ENCODE measurements around the gene HOXC10. TPM values are rescaled to one million over a fixed set of nuclear protein-coding genes. Genes with fewer than 3 reads are reported as not detected.
A peak's percentile ranks its signal among the peaks of the same experiment; 100 is the strongest.

HOXC10 gene
- total RNA-seq, 1 donor from 2014 or later = not detected

- no peak overlapping the region for H3K4me3 Mint-ChIP-seq
- POLR2A ChIA-PET = interaction anchor here (0.7 kb wide), 1 partner anchor 22 kb away, joined by 3 read pairs; no protein-coding TSS in a partner anchor
- ATAC-seq (ENCODE audit: low read depth) (no peak), DNase-seq (no peak)
- H3K4me1 Mint-ChIP-seq = peaks cover 21% of the 10 kb centered on the region
- CTCF ChIA-PET = no interaction called here
- no peaks in the 10 kb centered on the region for H3K36me3 Mint-ChIP-seq (ENCODE audit: low read depth)
- TF ChIP-seq, protein P1, sequence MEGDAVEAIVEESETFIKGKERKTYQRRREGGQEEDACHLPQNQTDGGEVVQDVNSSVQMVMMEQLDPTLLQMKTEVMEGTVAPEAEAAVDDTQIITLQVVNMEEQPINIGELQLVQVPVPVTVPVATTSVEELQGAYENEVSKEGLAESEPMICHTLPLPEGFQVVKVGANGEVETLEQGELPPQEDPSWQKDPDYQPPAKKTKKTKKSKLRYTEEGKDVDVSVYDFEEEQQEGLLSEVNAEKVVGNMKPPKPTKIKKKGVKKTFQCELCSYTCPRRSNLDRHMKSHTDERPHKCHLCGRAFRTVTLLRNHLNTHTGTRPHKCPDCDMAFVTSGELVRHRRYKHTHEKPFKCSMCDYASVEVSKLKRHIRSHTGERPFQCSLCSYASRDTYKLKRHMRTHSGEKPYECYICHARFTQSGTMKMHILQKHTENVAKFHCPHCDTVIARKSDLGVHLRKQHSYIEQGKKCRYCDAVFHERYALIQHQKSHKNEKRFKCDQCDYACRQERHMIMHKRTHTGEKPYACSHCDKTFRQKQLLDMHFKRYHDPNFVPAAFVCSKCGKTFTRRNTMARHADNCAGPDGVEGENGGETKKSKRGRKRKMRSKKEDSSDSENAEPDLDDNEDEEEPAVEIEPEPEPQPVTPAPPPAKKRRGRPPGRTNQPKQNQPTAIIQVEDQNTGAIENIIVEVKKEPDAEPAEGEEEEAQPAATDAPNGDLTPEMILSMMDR (IDR thresholded peaks at IDR 0.05) = no peak
- H3K27me3 Mint-ChIP-seq = peaks cover 71% of the 10 kb centered on the region
- intact Hi-C loops (cut with micrococcal nuclease) = no loop called here
- no peak overlapping the region for H3K27ac Mint-ChIP-seq
- H3K9me3 Mint-ChIP-seq = no peaks in the 10 kb centered on the region
Observed at GRCh38 chr12:54011665-54012532, 27.0 kb downstream of the HOXC10 start.

GRCh38 chr12:54012631-54013409 is 27.9 kb downstream of the HOXC10 start:
- peaks cover 70% of the 10 kb centered on the region for H3K27me3 Mint-ChIP-seq
- no peak for ATAC-seq (ENCODE audit: low read depth)
- H3K4me3 Mint-ChIP-seq = no peak overlapping the region
- CTCF ChIA-PET = interaction anchor here (2.0 kb wide), 1 partner anchor 195 kb away, joined by 6 read pairs; no protein-coding TSS in a partner anchor
- no peak overlapping the region for H3K27ac Mint-ChIP-seq
- no peaks in the 10 kb centered on the region for H3K9me3 Mint-ChIP-seq
- no peak for DNase-seq
- intact Hi-C loops (cut with micrococcal nuclease) = no loop called here
- POLR2A ChIA-PET = no interaction called here
- H3K4me1 Mint-ChIP-seq = peaks cover 29% of the 10 kb centered on the region
- TF ChIP-seq, protein P1 (IDR thresholded peaks at IDR 0.05) = no peak
- no peaks in the 10 kb centered on the region for H3K36me3 Mint-ChIP-seq (ENCODE audit: low read depth)

DNA sequence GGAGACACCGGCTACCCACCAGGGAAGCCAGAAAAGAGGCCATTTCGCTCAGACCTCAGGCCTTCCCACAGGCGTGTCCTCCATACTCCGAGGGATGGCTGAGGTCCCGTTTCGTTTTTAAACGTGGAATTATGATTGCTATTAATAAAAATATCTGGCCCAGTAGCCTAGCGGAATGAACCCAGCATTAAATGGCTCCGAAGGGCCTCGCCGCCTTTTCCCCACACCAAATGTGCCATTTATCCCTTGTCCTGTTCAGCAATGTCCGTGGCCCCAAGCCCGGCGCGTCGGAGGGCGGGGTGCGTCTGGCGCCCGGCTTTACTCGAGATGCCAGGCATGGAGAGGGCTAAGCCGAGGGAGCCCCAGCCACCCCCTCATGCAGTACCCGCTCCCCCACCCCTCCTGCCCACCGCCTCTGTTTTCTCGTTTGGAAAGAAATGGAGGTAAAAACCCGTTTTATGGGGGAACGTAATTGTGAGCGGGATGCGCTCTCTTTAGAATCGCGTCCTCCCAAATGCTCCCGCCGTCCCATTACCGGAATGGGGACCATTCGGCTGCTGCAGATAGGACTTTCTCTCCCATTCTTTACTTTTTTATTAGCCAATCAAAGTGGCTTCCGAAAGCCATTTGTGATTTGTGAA is 29.6 kb downstream of the HOXC10 start:
- Mint-ChIP-seq H3K4me1 (peaks cover 31% of the 10 kb centered on the region), H3K27ac (no peak overlapping the region), H3K4me3 (no peak overlapping the region), H3K36me3 (ENCODE audit: low read depth) (no peaks in the 10 kb centered on the region), H3K27me3 (peaks cover 63% of the 10 kb centered on the region), H3K9me3 (no peaks in the 10 kb centered on the region)
- TF ChIP-seq, protein P1 (IDR thresholded peaks at IDR 0.05) = no peak
- ATAC-seq (ENCODE audit: low read depth) = no peak
- no peak for DNase-seq
- CTCF ChIA-PET = interaction anchor here (0.8 to 2.0 kb wide), 3 partner anchors 17 to 193 kb away, joined by 3 to 6 read pairs (median 3); no protein-coding TSS in a partner anchor
- intact Hi-C loops (cut with micrococcal nuclease) = loop anchor here (2.0 kb wide), 1 partner anchor 18 kb away; no protein-coding TSS in a partner anchor
- POLR2A ChIA-PET = no interaction called here

DNA sequence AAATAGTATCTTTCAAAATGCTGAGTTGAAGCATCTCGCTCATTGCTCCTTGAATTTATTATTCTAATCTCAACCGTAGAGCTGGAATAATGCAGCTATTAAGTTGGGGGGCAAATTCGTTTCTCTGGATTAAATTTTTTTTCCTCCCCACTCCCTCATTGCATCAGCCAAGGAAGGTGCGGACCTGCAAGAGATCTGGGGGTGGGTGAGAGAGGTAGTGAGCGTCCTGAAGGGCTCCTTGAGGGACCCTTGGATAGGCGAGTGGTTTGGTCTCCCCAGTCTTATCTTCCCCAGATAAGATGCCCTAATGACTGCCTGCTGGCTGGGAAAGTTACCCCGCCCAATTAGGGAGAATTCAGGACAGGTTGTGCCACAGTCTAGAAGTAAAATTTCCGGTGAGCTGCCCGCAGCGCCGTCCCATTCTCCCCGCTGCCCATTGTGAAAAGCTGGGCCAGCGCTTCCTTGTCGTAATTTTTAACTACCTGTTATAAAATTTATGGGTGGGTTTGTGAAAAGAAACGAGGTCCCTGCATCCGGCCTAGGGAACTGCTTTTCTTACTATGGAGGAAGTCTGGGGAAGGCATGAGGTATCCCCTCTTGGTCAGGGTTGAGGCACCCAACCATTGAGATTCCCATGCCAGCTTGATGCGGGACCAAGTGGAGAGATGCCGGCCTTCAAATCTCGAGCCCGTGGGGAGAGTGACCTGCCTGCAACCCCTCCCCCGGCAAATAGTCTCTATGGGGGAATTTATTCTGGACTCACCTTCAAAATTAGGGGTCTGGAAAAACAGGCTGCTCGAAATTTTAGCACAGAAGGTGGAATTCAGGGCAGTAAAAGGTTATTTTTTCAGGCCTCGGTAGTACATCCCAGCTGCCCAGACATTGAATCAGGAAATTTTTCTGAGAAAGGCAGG is 30.3 kb downstream of the HOXC10 start:
- Mint-ChIP-seq H3K27me3 (peaks cover 62% of the 10 kb centered on the region), H3K4me1 (peaks cover 32% of the 10 kb centered on the region), H3K4me3 (no peak overlapping the region), H3K27ac (peak overlapping the region; percentile 50), H3K9me3 (no peaks in the 10 kb centered on the region), H3K36me3 (ENCODE audit: low read depth) (no peaks in the 10 kb centered on the region)
- DNase-seq (no peak), ATAC-seq (ENCODE audit: low read depth) (no peak)
- ChIA-PET CTCF (interaction anchor here (1.1 to 2.0 kb wide), 2 partner anchors 17 to 192 kb away, joined by 3 to 6 read pairs; no protein-coding TSS in a partner anchor), POLR2A (no interaction called here)
- intact Hi-C loops (cut with micrococcal nuclease) = loop anchor here (2.0 kb wide), 1 partner anchor 18 kb away; no protein-coding TSS in a partner anchor
- TF ChIP-seq, protein P1 (IDR thresholded peaks at IDR 0.05) = no peak
